ENCODE results near the gene KEL.

KEL gene

DNA sequence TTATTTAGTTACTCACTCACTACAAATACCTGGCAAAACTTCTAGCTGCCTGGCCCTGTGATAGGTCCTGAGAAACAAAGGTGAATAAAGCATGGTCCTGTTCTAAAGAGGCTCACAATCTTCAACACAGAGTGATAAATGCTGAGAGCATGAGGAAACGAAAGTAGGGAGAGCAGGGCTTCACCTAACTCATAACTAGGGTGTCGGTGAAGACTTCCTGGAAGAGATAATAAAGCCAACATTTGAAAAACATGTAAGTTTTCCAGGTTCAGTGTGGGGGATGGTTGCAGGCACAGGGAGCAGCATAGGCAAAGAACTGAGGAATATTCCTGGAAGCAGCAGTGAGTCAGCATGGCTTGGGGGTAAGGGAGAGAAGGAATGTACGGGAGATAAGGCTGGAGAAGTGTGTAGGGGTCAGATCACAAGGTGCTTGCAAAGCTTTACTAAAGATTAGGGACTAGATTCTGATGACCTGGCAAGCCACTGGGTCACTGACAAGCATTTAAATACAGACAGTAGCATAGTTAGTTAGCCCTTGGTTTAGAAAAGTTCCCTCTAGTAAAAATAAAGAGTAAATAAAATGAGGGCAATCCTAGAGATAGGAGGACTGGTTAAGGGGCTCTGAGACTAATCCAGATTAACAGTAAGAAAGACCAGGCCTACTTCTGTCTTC is 5.1 kb downstream of the KEL start:
- in situ Hi-C loops (cut with MboI; ENCODE audit: low sequenced_read_pairs, unreplicated experiment), result no loop called here
- no peak for DNase-seq (ENCODE audit: low spot score)
- no peak for TF ChIP-seq CTCF (IDR thresholded peaks at IDR 0.05; ENCODE audit: borderline replicate concordance, control extremely low read depth, extremely low read depth, insufficient read depth, missing control alignments)

DNA sequence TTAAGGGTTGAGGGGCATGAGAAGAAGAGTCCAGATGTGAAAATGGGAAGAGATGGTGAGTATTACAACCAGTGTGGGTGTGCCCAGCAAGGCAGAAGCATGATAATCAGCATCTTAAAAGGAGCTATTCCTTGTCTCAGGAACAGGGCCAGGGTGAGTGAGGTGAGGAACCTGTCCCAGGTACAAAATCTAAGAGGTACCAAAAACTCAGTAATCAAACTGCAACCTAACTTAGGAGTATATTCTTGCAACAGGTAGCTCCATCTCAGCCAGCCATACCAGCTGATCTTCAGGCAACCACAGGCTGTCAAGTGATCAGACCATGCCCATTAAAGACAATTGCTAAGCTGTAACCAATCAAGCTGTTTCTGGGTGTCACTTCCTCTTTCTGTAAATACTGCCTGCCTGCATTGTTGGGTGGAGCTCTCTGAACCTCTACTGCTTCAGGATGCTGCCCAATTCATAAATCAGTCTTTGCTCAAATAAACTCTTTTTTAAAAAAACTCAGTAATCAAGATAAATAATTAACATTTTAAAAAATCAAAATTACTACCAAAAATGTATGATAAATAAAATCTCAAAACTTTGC is 7.4 kb downstream of the KEL start:
- no peak for DNase-seq (ENCODE audit: low spot score)
- no peak for TF ChIP-seq CTCF (IDR thresholded peaks at IDR 0.05; ENCODE audit: borderline replicate concordance, control extremely low read depth, extremely low read depth, insufficient read depth, missing control alignments)
- in situ Hi-C loops (cut with MboI; ENCODE audit: low sequenced_read_pairs, unreplicated experiment), result no loop called here

GRCh38 chr7:142950235-142950634 is 11.9 kb downstream of the KEL start:
- TF ChIP-seq CTCF (IDR thresholded peaks at IDR 0.05; ENCODE audit: borderline replicate concordance, control extremely low read depth, extremely low read depth, insufficient read depth, missing control alignments), result no peak
- DNase-seq (ENCODE audit: low spot score), result no peak
- in situ Hi-C loops (cut with MboI; ENCODE audit: low sequenced_read_pairs, unreplicated experiment), result no loop called here

DNA sequence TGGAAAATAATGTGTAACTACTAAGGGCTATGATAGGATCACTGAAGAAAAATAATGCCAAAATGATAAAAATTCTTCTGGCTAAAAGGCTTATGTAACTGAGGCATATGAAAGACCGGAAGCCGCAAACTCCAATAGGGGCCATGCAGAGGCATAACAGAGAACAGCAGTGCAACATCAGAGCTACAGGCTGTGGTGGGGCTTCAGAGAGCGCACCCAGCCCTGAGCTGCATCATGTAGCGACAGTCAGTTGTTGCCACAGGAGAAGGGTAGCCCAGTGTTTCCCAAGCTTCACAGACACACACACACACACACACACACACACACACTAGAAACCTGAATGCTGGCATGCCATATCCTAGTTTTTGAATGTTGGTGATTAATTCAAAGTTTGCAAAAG is 13.6 kb downstream of the KEL start:
- TF ChIP-seq CTCF (IDR thresholded peaks at IDR 0.05; ENCODE audit: borderline replicate concordance, control extremely low read depth, extremely low read depth, insufficient read depth, missing control alignments), result no peak
- in situ Hi-C loops (cut with MboI; ENCODE audit: low sequenced_read_pairs, unreplicated experiment), result no loop called here
- DNase-seq (ENCODE audit: low spot score), result no peak

- TF ChIP-seq CTCF (IDR thresholded peaks at IDR 0.05; ENCODE audit: borderline replicate concordance, control extremely low read depth, extremely low read depth, insufficient read depth, missing control alignments), result no peak
- in situ Hi-C loops (cut with MboI; ENCODE audit: low sequenced_read_pairs, unreplicated experiment), result no loop called here
- DNase-seq (ENCODE audit: low spot score), result no peak
Observed at GRCh38 chr7:142945001-142945400, 17.2 kb downstream of the KEL start.

GRCh38 chr7:142943706-142944268 is 18.4 kb downstream of the KEL start:
- no peak for DNase-seq (ENCODE audit: low spot score)
- in situ Hi-C loops (cut with MboI; ENCODE audit: low sequenced_read_pairs, unreplicated experiment), result no loop called here
- TF ChIP-seq CTCF (IDR thresholded peaks at IDR 0.05; ENCODE audit: borderline replicate concordance, control extremely low read depth, extremely low read depth, insufficient read depth, missing control alignments), result no peak
